ENCODE measurements around the gene CNOT8.
"Not testable (repeated sequence)": the region's sequence is repeated elsewhere in the genome, so short reads cannot be mapped to it uniquely, and the experiment has no call there.

CNOT8 gene

DNA sequence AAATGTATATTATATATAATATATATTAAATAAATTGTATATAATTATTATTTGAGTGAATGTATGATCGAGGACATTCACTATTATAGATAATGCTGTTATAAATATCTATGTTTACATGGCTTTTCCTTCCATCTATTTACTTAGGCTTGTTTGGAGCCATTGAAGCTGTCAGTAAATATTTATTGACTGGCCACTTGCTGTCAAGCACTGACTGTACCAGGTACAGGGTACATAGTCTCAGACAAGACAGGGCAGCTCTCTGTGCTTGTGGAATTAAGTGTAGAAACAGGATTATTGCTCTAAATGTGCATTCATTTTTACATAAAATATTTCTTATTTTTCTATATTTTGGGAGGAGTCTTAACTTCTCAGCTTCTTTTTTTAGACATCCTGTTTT lies 24.4 kb upstream of the CNOT8 start:
- no peak for DNase-seq (ENCODE audit: low read depth)
- TF ChIP-seq, protein P1, sequence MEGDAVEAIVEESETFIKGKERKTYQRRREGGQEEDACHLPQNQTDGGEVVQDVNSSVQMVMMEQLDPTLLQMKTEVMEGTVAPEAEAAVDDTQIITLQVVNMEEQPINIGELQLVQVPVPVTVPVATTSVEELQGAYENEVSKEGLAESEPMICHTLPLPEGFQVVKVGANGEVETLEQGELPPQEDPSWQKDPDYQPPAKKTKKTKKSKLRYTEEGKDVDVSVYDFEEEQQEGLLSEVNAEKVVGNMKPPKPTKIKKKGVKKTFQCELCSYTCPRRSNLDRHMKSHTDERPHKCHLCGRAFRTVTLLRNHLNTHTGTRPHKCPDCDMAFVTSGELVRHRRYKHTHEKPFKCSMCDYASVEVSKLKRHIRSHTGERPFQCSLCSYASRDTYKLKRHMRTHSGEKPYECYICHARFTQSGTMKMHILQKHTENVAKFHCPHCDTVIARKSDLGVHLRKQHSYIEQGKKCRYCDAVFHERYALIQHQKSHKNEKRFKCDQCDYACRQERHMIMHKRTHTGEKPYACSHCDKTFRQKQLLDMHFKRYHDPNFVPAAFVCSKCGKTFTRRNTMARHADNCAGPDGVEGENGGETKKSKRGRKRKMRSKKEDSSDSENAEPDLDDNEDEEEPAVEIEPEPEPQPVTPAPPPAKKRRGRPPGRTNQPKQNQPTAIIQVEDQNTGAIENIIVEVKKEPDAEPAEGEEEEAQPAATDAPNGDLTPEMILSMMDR (IDR thresholded peaks at IDR 0.05; ENCODE audit: low read depth, low read length, missing control alignments): no peak
- H3K4me3 ChIP-seq (ENCODE audit: low read depth, low read length): no peak overlapping the region

DNA sequence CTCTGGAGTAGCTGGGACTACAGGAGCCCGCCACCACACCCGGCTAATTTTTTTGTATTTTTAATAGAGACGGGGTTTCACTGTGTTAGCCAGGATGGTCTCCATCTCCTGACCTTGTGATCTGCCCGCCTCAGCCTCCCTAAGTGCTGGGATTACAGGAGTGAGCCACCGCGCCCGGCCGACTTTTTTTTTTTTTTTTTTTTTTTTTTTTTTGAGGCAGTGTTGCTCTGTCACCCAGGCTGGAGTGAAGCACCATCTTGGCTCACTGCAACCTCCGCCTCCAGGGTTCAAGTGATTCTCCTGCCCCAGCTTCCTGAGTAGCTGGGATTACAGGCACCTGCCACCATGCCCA lies 22.8 kb upstream of the CNOT8 start:
- DNase-seq (ENCODE audit: low read depth); H3K4me3 ChIP-seq (ENCODE audit: low read depth, low read length): not testable (repeated sequence)

DNA sequence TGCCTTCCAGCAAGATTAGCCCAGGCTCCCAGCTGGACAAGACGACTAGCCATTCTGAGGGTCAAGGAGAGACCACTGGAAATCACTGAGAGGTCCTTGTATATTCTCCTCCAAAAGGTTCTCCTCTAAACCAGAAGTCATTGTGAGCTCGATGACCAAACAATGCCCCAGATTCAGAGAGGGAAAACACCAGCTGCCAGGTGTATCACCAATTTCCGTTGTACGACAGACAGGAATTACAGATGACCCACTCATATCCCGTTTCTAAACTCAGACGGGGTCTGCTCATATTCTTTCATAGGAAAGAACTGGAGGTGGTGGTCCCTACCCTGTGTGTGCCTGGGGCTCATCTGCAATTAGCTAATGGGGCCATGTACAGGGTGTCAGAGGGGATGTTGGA lies 22.2 kb upstream of the CNOT8 start:
- no peak for DNase-seq (ENCODE audit: low read depth)
- no peak overlapping the region for H3K4me3 ChIP-seq (ENCODE audit: low read depth, low read length)
- TF ChIP-seq, protein P1 (IDR thresholded peaks at IDR 0.05; ENCODE audit: low read depth, low read length, missing control alignments): no peak

DNA sequence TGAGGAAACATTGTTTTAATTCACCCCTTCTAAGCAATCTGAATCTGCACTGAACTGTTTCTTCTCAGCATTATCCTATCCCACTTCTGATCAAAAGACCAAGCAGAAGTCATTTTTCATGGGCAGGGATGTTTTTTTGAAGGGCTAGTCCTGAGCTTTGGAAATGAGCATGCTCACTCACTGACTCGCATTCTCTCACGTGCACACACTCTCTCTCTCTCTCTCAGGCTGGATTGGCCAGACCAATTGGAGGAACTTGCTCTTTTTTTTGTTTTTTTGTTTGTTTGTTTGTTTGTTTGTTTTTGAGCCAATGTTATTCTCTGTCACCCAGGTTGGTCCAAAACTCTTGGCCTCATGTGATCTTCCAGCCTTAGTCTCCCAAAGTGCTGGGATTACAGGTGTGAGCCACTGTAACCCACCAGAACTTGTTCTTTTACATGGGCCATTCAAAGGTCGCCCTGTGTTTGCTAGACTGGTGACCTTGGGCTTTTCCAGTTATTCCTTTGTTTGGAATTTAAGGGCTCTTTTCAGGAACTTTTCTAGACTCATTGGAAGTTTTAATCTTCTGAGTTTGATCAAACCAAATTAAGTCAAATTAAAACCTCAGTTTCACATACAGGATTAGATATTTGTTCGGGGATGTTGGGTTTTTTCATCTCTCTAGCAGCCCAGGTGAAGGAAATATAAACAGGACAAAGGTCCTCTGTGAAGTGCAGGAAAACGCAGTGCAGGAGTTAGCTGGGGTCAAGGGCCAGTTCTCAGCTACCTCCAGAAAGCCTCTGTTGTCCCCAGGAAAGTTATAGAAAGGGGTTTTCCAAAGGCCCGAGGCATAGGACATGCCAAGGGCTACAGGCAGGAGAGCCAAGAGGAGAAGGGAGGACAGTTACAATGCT lies 21.2 kb upstream of the CNOT8 start:
- no peak for DNase-seq (ENCODE audit: low read depth)
- no peak overlapping the region for H3K4me3 ChIP-seq (ENCODE audit: low read depth, low read length)
- TF ChIP-seq, protein P1 (IDR thresholded peaks at IDR 0.05; ENCODE audit: low read depth, low read length, missing control alignments): no peak

DNA sequence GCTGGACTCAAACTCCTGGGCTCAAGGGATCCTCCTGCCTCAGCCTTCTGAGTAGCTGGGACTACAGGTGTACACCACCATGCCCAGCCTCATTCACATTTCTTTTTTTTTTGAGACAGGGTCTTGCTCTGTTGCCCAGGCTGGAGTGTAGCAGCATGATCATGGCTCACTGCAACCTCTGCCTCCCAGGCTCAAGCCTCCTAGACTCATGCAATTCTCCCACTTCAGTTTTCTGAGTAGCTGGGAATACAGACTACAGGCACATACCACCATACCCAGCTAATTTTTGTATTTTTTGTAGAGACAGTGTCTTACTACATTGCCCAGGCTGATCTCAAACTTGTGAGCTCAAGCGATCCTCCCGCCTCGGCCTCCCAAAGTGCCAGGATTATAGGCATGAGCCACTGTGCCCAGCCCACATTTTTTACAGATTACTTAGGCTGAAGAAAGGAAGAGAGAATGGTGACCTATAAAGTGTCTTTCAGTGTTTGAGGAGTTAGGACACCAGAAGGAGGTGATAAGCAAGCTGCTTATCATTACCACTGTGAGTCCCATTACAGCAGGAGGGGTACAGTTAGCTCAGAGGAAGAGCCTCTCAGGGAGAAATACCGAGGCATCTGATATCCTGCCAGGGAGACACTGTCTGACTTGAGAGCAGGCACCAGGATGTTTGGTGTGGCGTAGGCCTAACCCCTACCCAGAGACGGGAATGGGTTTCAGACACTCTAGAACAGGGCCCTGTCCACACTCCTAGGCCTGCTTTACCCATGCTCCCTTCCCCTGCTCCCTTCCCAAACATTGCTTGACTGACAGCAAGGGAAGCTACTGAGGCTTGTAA lies 17.8 kb upstream of the CNOT8 start:
- TF ChIP-seq, protein P1 (IDR thresholded peaks at IDR 0.05; ENCODE audit: low read depth, low read length, missing control alignments): no peak
- DNase-seq (ENCODE audit: low read depth): no peak
- H3K4me3 ChIP-seq (ENCODE audit: low read depth, low read length): no peak overlapping the region

DNA sequence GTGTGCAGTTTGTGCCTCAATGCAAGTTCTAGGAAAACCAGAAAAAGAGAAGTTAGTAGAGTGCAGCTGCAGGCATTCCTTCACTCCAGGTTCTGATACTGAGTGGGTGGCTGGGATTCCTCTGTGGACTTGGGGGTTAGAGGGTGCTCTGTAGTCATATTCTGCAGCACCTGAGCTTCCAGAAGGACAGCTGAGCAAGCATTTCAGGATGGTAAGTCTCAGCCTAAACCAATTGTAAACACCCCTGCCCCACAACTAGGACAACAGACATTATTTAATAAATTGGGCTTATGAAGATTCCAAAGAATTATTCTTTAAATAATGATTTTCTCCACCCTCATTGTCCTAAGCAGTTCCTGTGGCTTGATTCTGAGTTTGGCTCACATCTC lies 17.2 kb upstream of the CNOT8 start:
- H3K4me3 ChIP-seq (ENCODE audit: low read depth, low read length): no peak overlapping the region
- TF ChIP-seq, protein P1 (IDR thresholded peaks at IDR 0.05; ENCODE audit: low read depth, low read length, missing control alignments): no peak
- DNase-seq (ENCODE audit: low read depth): no peak

DNA sequence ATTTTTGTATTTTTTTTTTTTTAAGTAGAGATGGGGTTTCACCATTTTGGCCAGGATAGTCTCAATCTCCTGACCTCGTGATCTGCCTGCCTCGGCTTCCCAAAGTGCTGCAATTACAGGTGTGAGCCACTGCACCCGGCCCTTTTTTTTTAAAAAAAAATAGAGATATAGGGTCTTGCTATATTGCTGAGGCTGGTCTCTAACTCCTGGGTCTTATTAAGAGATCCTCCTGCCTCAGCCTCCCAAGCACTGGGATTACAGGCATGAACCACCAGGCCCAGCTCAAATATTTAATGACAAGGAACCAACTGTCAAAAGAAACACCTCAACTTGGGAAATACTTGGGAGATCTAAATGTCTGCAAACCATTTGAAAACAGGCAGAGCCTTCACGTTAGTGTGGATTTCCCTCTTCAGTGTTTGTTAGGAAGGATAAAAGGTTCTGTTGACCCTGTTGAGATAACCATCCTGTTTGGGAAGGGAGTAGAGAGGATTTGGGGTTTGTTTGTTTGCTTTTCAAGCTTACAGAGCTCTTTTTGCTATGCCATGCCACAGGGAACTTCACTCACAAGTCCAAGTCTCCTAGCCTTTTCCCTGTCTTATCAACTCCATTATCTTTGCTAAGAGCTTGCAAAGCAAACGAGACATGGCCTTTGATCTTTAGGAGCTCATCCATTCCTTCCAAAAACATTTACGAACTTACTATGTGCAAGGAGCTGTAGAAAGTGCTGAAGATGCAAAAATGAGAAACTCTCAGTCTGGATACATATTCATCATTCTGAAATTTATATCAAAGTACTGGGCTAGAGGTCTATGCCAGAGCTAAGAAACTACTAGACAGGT lies 15.5 kb upstream of the CNOT8 start:
- H3K4me3 ChIP-seq (ENCODE audit: low read depth, low read length): no peak overlapping the region
- DNase-seq (ENCODE audit: low read depth): no peak
- TF ChIP-seq, protein P1 (IDR thresholded peaks at IDR 0.05; ENCODE audit: low read depth, low read length, missing control alignments): no peak
